Measurements from ENCODE around the gene TSPAN19.

DNA sequence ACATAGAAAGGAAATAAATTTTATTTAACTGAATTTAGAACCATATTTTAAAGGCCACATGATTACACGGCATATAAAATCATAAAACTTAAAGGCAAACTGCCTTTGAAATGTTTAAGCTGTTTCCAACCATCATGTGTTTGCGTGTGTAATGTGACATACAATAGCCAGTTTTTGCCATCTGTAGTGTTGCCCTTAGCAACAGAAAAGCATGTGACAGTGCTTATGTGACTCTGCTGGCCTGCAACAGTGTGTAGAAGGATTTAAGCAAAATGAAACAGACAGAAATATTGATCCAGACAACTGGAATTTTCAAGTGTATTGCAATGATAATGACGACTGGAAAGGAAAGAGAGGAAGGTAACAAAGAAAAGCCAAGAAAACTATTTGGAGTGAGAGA is 49.5 kb downstream of the TSPAN19 start:
- TF ChIP-seq EZH2 (IDR thresholded peaks at IDR 0.05; ENCODE audit: insufficient read depth, poor library complexity, severe bottlenecking) = no peak
- TF ChIP-seq EZH2phosphoT487 (IDR thresholded peaks at IDR 0.05; ENCODE audit: insufficient read depth, low read depth) = no peak
